ENCODE results near the gene IKZF3.
A peak's percentile ranks its signal among the peaks of the same experiment; 100 is the strongest.
"Not testable (repeated sequence)": the region's sequence is repeated elsewhere in the genome, so short reads cannot be mapped to it uniquely, and the experiment has no call there.

The IKZF3 gene

DNA sequence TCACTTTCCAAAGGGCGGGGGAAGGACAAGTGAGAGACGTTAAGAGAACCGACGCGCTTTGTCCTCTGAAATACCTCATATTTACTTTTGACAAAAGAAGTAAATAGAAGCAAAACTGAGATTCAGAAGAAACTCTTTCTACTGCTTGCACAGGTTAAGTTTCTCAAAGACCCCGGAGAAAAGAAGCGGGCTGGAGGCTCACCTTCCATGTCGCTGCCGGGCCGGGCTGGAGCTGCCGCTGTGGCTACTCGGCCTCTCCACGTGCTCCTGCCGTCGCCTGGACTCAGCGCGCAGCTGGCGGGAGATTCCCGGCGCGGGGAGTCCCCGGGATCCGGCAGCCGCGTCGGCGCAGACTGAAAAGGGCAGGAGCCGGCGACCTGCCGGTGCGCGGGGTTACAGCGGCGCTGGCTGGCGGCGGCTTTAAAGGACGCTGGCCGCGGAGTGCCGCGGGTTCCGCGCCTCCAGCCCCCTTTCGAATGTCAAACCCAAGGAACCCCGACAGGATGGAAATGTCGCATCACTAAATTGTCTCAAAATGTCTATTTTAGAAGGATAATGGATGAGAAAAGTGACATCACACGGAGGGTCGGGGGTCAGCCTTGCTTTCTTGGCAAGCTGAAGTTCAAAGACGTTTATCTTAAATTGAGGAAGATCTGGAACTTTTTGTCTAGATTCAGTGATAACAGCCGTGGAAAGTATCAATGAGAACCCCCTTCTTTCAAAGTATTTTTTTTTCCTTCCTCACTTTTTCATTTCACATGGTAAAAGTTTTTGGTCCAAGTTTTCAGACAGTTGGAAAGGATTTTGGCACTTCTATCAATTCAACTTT is at the start of gene IKZF3:
Gene IKZF3 (minus strand): TSS at position 395 of the 829 bp plus-strand sequence. CDS start 186 bp downstream, at position 209.
- intact Hi-C loops (cut with micrococcal nuclease): no loop called here
- Mint-ChIP-seq H3K27ac (peak within 1 kb of the TSS; percentile 50), H3K4me1 (ENCODE audit: low read depth) (peaks cover 29% of the 10 kb centered on the region), H3K9me3 (peaks cover 7% of the 10 kb centered on the region), H3K4me3 (peak within 1 kb of the TSS; percentile 48), H3K27me3 (peaks cover 62% of the 10 kb centered on the region), H3K36me3 (ENCODE audit: low read depth) (no peaks in the 10 kb centered on the region)

DNA sequence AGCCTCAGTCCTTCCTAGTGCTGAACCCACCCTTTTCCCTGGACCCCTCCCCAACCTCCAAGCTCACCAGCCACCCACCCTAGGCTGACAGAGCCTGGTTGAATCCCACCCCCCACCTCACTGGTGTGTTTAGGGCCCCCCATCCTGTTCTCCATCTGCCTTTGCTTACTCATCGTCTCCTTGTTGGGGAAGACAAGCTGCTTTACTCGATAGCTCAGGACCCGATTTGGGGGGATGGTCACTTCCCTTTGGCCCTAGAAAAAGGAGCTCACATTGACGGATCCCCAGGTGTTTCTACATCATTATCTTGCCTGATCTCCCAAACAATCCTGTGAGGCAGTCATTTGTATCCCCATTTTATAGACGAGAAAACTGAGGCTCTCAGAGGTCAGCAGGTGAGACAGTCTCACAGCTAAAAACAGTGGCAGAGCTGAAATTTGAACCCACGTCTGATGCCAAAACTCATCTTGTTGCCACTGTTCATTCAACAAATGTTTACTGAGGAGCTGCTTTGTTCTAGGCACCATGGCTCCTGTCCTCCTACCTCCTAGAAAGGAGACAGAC is 44.8 kb upstream of the IKZF3 start:
- Mint-ChIP-seq H3K9me3 (no peaks in the 10 kb centered on the region), H3K4me1 (ENCODE audit: low read depth) (no peaks in the 10 kb centered on the region), H3K27ac (no peak overlapping the region), H3K36me3 (ENCODE audit: low read depth) (peaks cover 10% of the 10 kb centered on the region), H3K4me3 (no peak overlapping the region), H3K27me3 (no peaks in the 10 kb centered on the region)
- intact Hi-C loops (cut with micrococcal nuclease): no loop called here

DNA sequence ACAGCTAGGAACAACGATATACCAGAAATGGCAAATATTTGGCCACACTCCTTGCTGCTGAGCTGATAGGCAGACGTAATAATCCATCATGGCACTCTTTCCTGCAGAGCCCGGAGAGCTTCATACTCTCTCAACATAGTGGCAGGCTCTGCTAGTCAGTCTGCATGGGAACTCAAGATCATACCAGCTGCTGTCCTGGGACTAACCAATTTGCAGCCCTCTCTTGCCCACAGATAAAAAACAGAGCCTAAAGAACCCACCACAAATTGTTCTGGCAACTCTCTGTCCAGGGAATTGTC is 40.8 kb upstream of the IKZF3 start:
- Mint-ChIP-seq H3K4me3 (no peak overlapping the region), H3K27me3 (no peaks in the 10 kb centered on the region), H3K4me1 (ENCODE audit: low read depth) (peaks cover 9% of the 10 kb centered on the region), H3K36me3 (ENCODE audit: low read depth) (peaks cover 6% of the 10 kb centered on the region), H3K9me3 (no peaks in the 10 kb centered on the region), H3K27ac (peak overlapping the region; percentile 20)
- intact Hi-C loops (cut with micrococcal nuclease): no loop called here

DNA sequence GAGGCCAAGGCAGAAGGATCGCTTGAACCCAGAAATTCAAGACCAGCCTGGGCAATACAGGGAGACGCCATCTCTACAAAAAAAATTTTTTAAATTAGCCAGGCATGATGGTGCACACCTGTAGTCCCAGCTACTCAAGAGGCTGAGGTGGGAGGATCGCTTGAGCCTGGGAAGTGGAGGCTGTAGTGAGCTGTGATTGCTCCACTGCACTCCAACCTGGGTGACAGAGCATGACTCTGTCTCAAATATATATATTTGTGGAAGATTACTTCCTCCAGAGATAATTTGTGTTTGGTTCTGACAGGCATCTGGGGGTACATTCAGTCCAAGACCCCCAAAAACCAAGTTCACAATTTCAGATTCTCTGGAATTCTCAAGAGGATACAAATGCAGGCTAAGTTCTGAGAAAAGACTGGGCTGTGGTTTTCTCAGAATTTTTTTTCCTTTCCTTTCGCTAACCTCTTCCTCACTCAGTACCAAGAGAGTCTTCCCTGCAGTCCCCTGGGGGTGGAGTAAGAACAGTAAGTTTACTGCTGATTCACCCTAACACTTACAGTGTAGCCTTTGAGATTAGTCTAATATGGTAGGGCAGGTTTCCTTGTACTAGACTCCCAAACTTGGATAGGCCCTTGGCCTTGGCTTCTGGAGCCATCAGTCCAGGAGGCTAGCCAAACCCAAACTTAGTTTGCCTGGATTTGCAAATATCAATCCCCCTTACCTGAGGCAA is 39.2 kb upstream of the IKZF3 start:
- no peaks in the 10 kb centered on the region for H3K9me3 Mint-ChIP-seq
- no peaks in the 10 kb centered on the region for H3K36me3 Mint-ChIP-seq (ENCODE audit: low read depth)
- H3K4me3 Mint-ChIP-seq: no peak overlapping the region
- H3K27me3 Mint-ChIP-seq: peaks cover 4% of the 10 kb centered on the region
- peak overlapping the region; percentile 56 for H3K27ac Mint-ChIP-seq
- intact Hi-C loops (cut with micrococcal nuclease): no loop called here
- peaks cover 9% of the 10 kb centered on the region for H3K4me1 Mint-ChIP-seq (ENCODE audit: low read depth)

DNA sequence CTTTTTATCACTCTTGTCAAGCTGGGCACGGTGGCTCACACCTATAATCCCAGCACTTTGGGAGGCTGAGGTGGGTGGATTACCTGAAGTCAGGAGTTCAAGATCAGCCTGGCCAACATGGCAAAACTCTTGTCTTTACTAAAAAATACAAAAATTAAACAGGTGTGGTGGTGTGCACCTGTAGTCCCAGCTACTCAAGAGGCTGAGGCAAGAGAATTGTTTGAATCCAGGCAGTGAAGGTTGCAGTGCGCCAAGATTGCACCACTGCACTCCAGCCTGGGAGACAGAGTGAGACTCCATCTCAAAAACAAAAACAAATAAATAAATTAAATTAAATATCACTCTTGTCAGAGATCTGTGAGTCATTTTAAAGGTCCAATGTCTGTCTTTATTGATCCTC is 37.9 kb upstream of the IKZF3 start:
- H3K27ac Mint-ChIP-seq; H3K4me1 Mint-ChIP-seq (ENCODE audit: low read depth); intact Hi-C loops (cut with micrococcal nuclease); H3K36me3 Mint-ChIP-seq (ENCODE audit: low read depth); H3K9me3 Mint-ChIP-seq; H3K27me3 Mint-ChIP-seq; H3K4me3 Mint-ChIP-seq: not testable (repeated sequence)

DNA sequence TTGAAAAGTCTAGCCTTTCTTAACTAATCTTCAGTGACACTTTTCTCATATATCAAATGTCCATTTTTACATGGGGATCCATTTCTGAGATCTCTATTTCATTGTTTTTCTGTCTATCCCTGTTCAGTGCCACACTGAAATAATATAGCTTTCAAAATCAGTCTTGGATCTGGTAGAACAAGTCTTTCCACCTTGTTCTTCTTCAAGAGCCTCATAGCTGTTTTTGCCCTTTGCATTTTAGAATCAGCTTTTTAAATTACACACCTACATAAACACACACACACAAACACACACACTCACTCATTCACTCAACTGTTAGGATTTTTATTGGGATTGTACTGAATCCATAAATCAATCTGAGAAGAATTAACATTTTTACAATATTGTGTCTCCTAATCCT is 35.1 kb upstream of the IKZF3 start:
- no peak overlapping the region for H3K27ac Mint-ChIP-seq
- H3K9me3 Mint-ChIP-seq: no peaks in the 10 kb centered on the region
- H3K27me3 Mint-ChIP-seq: peaks cover 6% of the 10 kb centered on the region
- H3K36me3 Mint-ChIP-seq (ENCODE audit: low read depth): no peaks in the 10 kb centered on the region
- no peak overlapping the region for H3K4me3 Mint-ChIP-seq
- intact Hi-C loops (cut with micrococcal nuclease): no loop called here
- H3K4me1 Mint-ChIP-seq (ENCODE audit: low read depth): peaks cover 14% of the 10 kb centered on the region

DNA sequence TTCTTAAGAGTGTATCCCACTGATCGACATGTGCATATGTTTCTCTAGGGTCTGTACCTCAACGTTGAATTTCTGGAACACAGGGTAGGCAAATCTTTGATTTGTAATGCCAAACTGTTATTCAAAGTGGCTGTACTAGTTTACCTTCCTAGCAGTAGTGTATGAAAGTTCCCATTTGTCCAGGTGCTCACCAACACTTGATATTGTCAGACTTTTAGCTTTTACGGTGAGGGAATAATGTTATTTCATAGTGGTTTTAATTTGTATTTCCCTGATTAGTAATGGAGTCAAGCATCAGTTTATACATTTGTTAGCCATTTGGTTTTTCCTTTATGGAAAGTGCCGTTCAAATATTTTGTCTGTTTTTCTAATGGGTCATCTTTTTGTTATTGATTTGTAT is 34.0 kb upstream of the IKZF3 start:
- Mint-ChIP-seq H3K4me3 (no peak overlapping the region), H3K36me3 (ENCODE audit: low read depth) (no peaks in the 10 kb centered on the region), H3K9me3 (no peaks in the 10 kb centered on the region), H3K27ac (no peak overlapping the region), H3K27me3 (peaks cover 10% of the 10 kb centered on the region), H3K4me1 (ENCODE audit: low read depth) (peaks cover 8% of the 10 kb centered on the region)
- intact Hi-C loops (cut with micrococcal nuclease): no loop called here

DNA sequence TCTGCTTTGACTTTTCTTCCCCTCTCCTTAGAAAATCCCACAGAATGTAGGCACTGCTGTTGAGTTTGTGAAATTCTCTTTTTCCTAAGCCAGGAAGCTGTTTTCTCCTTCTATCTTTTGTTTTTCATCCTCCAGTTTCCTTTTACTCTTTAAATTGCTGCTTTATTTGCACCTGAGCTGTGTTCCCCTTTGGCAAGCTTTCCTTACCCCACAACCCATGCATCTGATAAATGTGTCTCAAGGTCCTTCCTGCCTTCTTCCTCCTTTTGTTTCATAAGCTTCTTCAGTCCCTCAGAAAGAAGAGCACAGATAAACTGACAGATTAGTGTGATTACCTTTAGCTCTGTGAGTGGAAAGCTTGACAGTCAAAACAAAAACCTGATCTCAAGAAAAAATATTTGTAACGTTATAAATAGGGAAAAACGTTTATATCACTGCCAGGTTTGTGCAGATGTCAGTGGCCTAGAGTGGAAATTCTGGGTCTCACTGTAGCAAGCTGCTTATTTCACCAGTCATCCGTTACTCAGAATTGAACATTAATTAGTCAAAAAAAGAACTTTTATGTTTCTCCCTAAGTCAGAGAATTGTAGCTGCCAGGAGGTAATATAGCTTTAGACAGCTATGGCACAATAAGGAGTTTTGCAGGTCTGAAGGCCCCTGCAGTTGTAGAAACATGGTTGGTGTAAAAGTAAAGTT is 30.7 kb upstream of the IKZF3 start:
- no peak overlapping the region for H3K4me3 Mint-ChIP-seq

DNA sequence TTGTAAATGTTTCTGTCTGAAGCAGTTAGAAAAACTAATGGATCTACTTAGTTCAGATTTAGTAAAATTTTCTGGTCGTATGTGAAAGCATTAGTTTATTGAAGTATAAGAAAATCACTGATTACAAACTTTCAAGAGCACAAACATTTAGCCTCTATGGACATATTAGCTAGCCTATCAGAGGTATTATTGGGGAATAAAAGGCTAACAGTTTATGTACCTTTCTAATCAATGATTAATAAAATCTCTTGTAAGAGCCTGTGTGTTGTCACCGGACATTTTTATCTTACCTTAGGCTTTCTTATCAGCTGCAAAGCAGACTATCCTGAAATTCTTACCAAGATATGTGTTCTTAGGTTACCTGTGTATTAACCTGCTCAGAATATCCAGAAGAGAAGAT is 25.1 kb upstream of the IKZF3 start:
- H3K27ac Mint-ChIP-seq: no peak overlapping the region
- peaks cover 9% of the 10 kb centered on the region for H3K4me1 Mint-ChIP-seq (ENCODE audit: low read depth)
- no peaks in the 10 kb centered on the region for H3K36me3 Mint-ChIP-seq (ENCODE audit: low read depth)
- no peaks in the 10 kb centered on the region for H3K9me3 Mint-ChIP-seq
- H3K4me3 Mint-ChIP-seq: no peak overlapping the region
- intact Hi-C loops (cut with micrococcal nuclease): no loop called here
- peaks cover 42% of the 10 kb centered on the region for H3K27me3 Mint-ChIP-seq

More for the DNA sequence above, 30.7 kb upstream of the IKZF3 start:
- intact Hi-C loops (cut with micrococcal nuclease): no loop called here
- no peaks in the 10 kb centered on the region for H3K9me3 Mint-ChIP-seq
- H3K4me1 Mint-ChIP-seq (ENCODE audit: low read depth): peaks cover 14% of the 10 kb centered on the region
- H3K27ac Mint-ChIP-seq: no peak overlapping the region
- no peaks in the 10 kb centered on the region for H3K36me3 Mint-ChIP-seq (ENCODE audit: low read depth)
- peaks cover 21% of the 10 kb centered on the region for H3K27me3 Mint-ChIP-seq

DNA sequence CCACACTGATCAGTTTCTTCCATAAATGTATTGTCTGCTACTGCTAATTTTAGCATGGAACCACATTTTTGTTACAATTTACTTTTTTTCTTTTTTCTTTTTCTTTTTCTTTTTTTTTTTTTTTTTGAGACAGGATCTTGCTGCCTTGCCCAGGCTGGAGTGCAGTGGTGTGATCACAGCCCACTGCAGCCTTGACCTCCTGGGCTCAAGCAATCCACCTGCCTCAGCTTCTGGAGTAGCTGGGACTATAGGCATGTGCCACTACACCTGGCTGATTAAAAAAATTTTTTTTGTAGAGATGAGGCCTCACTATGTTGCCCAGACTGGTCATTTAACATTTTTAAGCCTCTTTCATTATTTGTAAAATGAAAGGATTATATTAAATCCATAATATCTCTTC is 23.0 kb upstream of the IKZF3 start:
- peaks cover 9% of the 10 kb centered on the region for H3K4me1 Mint-ChIP-seq (ENCODE audit: low read depth)
- peaks cover 37% of the 10 kb centered on the region for H3K27me3 Mint-ChIP-seq
- no peak overlapping the region for H3K4me3 Mint-ChIP-seq
- no peak overlapping the region for H3K27ac Mint-ChIP-seq
- intact Hi-C loops (cut with micrococcal nuclease): no loop called here
- no peaks in the 10 kb centered on the region for H3K36me3 Mint-ChIP-seq (ENCODE audit: low read depth)
- no peaks in the 10 kb centered on the region for H3K9me3 Mint-ChIP-seq

DNA sequence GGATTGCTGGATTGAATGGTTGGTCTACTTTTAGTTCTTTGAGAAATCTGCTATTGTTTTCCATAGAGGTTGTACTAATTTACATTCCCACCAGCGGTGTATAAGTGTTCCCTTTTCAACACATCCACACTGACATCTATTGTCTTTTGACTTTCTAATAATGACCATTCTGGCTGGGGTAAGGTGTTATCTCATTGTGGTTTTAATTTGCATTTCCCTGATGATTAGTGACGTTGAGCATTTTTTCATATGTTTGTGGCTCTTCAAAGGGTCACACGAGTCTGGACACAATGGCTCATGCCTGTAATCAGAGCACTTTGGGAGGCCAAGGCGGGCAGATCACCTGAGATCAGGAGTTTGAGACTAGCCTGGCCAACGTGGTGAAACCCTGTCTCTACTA is 22.0 kb upstream of the IKZF3 start:
- H3K36me3 Mint-ChIP-seq (ENCODE audit: low read depth); H3K9me3 Mint-ChIP-seq; H3K27ac Mint-ChIP-seq; H3K4me1 Mint-ChIP-seq (ENCODE audit: low read depth); intact Hi-C loops (cut with micrococcal nuclease); H3K4me3 Mint-ChIP-seq: not testable (repeated sequence)
- peaks cover 38% of the 10 kb centered on the region for H3K27me3 Mint-ChIP-seq

DNA sequence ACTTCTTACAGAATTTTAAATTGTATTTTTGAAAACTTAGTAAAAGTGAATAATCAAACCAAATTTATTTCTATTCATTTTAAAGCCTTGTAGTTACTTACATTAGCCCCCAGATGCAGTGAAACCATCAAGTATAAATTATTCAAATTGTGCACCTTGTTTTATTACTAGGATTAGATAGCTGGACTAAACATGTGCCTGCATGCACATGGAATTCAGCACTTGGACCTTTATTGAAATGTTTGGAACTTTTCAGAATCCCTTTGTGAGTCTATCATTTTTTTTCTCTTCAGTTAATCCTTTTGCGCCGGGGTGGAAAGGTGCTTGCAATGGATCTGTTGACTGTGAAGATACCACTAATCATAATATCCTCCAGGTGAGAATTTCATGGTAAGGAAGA is 8.6 kb upstream of the IKZF3 start:
- no peak overlapping the region for H3K4me3 Mint-ChIP-seq
- intact Hi-C loops (cut with micrococcal nuclease): no loop called here
- no peak overlapping the region for H3K27ac Mint-ChIP-seq
- no peaks in the 10 kb centered on the region for H3K4me1 Mint-ChIP-seq (ENCODE audit: low read depth)
- H3K9me3 Mint-ChIP-seq: peaks cover 4% of the 10 kb centered on the region
- no peaks in the 10 kb centered on the region for H3K36me3 Mint-ChIP-seq (ENCODE audit: low read depth)
- H3K27me3 Mint-ChIP-seq: peaks cover 40% of the 10 kb centered on the region

DNA sequence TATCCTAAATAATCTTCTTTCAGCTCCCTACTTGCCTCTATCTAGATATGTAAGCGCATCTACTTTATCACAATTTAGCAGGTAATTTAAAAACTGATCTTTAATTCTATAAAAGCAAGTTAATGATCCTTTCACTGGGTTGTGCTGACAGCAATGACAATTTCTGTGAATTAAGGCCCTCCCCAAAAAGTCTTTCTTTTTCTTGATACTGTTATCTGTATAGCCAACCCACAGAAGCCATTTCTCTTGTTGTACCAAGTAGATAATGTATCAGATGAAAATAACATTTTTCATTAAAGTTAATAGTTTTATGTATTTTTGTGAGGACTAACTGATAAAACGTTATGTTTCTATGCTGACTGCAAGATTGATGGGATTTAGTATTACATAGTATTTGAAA is 7.7 kb upstream of the IKZF3 start:
- H3K9me3 Mint-ChIP-seq: peaks cover 7% of the 10 kb centered on the region
- H3K27me3 Mint-ChIP-seq: peaks cover 44% of the 10 kb centered on the region
- intact Hi-C loops (cut with micrococcal nuclease): no loop called here
- no peak overlapping the region for H3K4me3 Mint-ChIP-seq
- no peak overlapping the region for H3K27ac Mint-ChIP-seq
- no peaks in the 10 kb centered on the region for H3K36me3 Mint-ChIP-seq (ENCODE audit: low read depth)
- no peaks in the 10 kb centered on the region for H3K4me1 Mint-ChIP-seq (ENCODE audit: low read depth)

DNA sequence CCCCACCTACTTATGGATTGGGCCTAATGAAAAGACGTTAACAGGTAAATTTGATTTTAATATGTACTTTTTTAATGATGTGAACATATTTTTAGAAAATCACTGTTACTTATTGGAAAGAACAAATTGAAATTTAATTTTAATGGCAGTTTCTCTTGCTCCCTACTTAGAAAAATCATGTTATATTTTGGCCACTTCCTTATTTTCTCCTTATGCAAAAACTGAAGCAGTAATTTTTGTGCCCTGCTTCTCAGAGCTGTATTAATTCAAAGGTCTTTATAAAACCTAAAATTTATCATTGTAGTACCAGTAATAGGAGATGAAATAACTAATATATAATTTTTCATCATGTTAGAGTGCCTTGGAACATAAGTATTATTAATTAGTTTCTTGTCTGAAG is 6.7 kb upstream of the IKZF3 start:
- Mint-ChIP-seq H3K27me3 (peaks cover 48% of the 10 kb centered on the region), H3K9me3 (peaks cover 7% of the 10 kb centered on the region), H3K4me1 (ENCODE audit: low read depth) (peaks cover 5% of the 10 kb centered on the region), H3K27ac (no peak overlapping the region), H3K36me3 (ENCODE audit: low read depth) (no peaks in the 10 kb centered on the region), H3K4me3 (no peak overlapping the region)
- intact Hi-C loops (cut with micrococcal nuclease): no loop called here
